Activated gamma-delta T cell treated with Interleukin-2 at 50 U/mL for 16 hours (primary cell): ENCODE measurements around the gene AIF1L.

ENCODE experiments used
- DNase-seq: peaks from one replicate; pipeline ENCODE4 v3.0.0-alpha.2; 2020

The AIF1L gene

DNA sequence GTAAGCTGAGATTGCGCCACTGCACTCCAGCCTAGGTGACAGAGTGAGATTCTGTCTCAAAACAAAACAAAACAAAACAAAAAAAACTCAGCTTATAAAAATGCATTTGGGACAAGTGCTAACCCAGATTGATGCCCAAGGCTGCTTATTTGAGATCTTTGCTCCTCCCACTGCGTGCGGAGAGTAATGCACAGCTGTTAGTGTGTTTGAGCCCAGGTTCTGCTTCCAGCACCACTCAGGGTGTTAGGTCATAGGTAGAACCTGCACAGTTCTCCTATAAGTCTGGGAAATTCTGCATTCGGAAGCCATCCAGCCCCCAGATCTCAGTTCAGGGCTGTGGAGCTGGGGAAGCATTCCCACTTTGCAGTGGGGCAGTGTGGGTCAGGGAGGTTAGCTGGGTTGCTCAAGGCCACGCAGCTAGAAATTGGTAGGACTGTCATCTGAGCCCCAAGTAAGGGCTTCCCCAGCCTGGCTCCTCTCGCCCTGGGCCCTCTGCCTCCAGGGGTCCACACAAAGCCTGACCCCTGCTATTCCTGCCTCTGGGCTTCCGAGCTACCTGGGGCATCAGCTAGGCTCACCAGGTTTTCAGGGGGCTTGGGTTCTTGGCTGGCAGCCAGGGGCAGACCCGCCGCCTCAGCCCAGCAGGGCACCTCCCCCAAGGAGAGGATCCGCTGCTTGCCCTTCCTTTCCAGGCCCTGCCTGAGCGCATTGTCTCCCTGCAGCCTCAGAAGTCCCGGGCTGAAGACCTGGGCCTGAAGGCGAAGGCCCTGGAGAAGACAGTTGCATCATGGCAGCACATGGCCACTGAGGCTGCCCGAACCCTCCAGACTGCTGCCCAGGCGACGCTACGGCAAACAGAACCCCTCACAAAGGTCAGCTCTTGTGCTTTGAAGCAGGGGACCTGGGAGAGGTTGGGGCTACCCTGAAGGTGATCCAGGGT is 17.6 kb upstream of the AIF1L start:
- DNase-seq, result no peak

DNA sequence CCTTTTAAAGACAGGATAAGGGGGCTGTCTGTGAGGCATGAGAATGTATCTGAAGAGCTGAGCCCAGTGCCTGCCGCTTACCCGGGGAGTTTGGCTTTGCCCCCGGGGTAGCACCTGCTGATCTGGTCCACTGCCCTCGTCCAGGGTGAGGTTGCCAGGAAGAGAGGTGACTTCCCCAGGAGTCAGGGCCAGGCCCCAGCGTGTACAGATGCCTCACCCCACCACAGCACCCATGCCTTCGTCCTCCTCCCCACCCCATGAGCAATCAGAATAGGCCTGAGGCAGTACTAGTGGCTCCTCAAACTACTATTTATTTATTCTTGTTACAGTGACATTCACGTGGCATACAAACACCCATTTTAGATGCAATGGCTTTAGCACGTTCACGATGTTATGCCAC is 15.7 kb upstream of the AIF1L start:
- DNase-seq, result no peak

DNA sequence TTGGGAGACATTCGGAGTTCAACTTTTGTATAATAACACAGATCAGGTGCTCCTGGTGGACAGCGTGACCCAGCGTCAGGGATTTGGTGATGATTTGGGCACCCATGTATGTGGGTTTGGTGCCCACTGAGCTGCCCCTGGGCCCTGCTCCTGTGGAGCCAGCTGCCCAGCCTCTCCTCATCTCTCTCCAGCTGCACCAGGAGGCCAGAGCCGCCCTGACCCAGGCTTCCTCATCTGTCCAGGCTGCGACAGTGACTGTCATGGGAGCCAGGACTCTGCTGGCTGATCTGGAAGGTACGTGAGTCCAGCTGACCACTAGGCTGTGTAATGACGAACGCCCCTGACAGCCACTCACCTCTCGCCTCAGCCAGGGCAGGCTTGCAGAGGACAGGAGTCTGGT is 14.5 kb upstream of the AIF1L start:
- no peak for DNase-seq

DNA sequence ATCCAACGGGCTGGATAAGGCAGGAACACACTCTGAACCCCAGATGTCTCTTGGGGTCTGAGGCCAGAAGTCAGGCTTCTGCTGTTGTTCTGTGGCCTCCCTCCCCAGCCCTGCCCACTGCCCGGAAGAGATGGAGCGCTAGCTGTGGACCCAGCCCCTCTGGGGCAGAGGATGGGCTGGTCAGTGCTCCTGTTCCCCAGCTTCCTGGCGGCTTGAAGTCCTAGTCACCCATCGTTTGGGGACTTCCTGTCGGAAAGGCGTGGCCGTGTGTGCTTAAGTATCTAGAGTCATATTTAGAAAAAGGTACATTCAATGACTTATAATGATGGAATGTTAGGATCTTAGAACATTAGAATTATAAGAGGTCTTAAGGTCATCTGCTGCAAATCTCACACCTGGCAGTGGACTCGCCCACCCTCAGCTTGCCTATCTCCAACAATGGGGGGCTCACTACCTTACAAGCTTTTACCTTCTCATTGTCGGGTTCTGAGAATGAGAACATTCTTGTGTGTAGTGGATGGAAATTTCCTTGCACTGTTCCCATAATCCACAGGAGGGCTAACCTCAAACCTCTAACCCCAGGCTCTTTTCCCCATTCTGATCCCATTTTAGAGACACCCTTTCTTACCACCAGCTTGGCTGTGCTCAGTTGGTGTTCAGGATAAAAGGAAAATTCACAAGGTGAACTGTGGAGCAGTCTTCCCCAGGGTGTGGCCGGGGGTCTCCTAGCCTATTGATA is 13.4 kb upstream of the AIF1L start:
- no peak for DNase-seq

GRCh38 chr9:131084661-131085369 is 11.5 kb upstream of the AIF1L start:
- DNase-seq, result no peak

GRCh38 chr9:131085370-131086122 is 10.8 kb upstream of the AIF1L start:
- DNase-seq, result no peak

- DNase-seq, result no peak
Measured at GRCh38 chr9:131087354-131087893, 8.9 kb upstream of the AIF1L start.

- DNase-seq, result no peak
Measured at GRCh38 chr9:131090025-131090787, 6.1 kb upstream of the AIF1L start.

GRCh38 chr9:131091352-131091992 is 4.9 kb upstream of the AIF1L start:
- DNase-seq, result no peak

DNA sequence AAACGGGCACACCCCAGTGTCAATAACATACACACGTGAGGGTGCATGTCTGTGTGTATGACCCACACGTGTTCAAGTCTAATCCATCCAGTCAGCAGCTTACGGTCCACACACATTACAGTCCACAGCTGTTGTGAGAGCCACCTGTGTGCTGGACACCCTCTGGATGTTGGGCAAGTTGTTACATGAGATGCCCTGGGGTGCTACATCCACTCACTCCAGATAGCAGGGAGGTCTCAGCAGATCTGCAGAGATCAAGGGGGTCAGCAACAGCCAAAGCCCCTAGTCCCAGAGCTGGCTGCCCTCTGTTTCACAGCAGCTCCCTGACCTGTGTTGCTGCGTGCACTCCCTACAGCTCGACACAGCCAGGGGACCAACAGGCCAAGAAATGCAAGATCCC is 4.3 kb upstream of the AIF1L start:
- no peak for DNase-seq

GRCh38 chr9:131092548-131093440 is 3.5 kb upstream of the AIF1L start:
- DNase-seq, result no peak

DNA sequence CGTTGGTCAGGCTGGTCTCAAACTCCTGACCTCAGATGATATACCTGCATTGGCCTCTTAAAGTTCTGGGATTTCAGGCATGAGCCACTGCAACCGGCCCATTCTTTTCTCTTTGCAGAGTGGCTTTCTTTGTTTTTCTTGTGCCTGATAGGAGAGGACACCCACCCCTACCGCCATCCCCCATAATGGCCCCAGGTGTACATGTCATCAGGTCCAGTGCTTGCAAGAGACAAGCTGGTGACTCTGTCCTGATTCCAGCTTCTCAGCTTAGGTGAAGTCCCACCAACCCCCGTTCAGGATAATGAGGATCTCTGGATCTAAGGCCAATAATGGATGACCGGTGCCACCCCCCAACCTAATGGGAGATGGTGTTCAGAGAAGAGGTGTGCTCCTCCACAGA is 2.3 kb upstream of the AIF1L start:
- no peak for DNase-seq

- DNase-seq, result no peak
Measured at GRCh38 chr9:131094622-131095021, 1.7 kb upstream of the AIF1L start.

DNA sequence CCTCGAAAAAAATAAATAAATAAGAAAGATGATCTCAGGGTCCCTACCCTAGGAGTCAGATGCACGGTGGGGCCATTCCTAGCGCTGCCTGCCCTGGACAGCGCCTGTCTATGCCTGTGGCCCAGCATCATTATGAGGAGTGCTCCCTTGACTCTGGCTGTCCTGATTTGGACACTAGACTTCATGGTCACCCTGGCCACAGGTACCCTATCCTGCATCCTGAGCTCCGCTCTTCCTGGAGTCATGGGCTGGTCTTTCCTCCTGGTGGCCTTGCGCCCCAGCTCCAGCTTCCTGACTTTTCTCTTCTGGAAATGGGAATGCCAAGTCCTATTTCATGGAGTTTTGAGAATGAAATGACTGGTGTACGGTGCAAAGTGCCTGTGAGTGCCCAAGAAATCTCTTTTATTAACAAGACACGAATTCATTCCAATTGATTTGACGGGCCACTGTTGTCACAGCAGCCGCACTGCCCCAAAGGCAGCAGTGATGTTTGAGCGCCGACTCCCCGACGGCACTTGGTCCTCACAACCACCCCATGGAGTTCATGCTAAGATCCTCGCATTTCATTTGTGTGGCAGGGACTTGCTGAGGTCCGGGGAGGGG is 564 bp upstream of the AIF1L start:
- DNase-seq, result no peak

GRCh38 chr9:131097126-131097947 is 1.0 kb downstream of the AIF1L start:
- no peak for DNase-seq

- DNase-seq, result no peak
Measured at GRCh38 chr9:131097948-131098278, 1.6 kb downstream of the AIF1L start.

DNA sequence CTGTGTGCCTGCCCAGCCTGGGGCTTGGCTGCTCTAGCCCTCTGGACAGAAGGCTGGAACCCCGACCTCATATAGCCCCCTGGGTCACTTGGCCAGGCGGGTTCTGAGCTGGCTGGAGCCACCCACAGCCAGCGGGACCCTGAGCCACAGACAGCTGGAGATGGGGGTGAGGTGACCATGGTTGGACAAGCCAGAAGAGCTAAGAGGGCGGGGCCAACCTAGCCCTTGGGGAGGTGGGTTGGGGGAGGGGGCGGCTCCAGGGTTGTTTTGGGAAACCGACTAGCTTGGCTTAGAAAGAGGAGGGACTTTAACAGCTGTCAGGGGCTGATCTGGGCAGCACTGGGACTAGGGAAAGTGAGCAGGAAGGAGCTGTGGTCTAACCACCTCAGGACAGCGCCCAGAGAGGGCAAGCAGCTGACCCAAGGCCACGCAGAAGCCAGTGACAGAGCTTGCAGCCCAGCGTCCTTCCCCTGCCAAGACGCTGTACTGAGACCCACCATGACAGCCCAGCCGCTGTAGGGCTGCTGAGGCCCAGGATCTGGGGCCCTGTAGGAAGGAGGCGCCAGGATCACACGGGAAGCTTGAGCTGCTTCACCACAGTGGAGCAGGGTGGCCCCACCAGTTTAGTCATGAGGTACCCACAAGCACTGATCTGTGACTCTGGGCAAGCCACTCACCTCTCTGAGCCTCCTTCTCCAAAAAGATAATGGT is 2.2 kb downstream of the AIF1L start:
- no peak for DNase-seq

DNA sequence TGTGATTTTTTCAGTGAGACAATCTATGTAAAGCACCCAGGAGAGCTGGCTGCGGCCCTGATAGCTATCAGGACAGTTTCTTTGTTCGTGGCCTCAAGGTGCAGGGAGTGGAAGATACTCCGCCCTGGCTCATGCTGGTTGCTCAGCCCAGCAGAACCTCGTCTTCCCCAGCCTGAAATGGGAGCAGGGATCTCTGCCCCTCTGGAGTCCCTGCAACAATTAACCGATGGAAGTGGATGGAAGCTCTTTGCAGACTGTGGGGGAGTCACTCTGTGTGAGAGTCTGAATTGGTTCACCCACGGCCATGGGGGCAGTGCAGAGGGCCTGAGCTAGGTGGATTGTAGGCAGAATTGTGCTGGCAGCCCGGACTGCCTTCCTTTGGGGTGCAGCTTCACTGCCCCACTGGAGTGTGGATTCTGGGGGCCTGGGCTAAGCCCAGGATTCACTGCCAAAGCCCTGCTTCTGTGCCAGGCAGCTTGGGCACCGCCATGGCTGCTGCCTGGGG is 2.8 kb downstream of the AIF1L start:
- no peak for DNase-seq
